Keratinocyte (primary cell): ENCODE results near the gene ADAMTS2.

ENCODE experiments used
- EZH2 ChIP-seq: IDR thresholded peaks from one replicate; pipeline ENCODE4 v1.6.1; 2012; ENCODE audit warnings: inconsistent platforms, mild to moderate bottlenecking, low read length, moderate library complexity
- TF ChIP-seq, protein P1 (sequence below), 3 experiments: IDR thresholded peaks in 1 of 3; conservative IDR thresholded peaks in 1 of 3; optimal IDR thresholded peaks in 1 of 3; 2 replicates in 2 of 3; 3 replicates in 1 of 3; pipeline versions ENCODE3 to v1.5.1; 2011; ENCODE audit warnings: low read length in 3 of 3, mild to moderate bottlenecking in 3 of 3, moderate library complexity in 2 of 3, control low read depth in 1 of 3, inconsistent platforms in 1 of 3; ENCODE audit not compliant: insufficient read depth in 2 of 3; ENCODE audit errors: extremely low read depth in 1 of 3

- TF ChIP-seq, protein P1, sequence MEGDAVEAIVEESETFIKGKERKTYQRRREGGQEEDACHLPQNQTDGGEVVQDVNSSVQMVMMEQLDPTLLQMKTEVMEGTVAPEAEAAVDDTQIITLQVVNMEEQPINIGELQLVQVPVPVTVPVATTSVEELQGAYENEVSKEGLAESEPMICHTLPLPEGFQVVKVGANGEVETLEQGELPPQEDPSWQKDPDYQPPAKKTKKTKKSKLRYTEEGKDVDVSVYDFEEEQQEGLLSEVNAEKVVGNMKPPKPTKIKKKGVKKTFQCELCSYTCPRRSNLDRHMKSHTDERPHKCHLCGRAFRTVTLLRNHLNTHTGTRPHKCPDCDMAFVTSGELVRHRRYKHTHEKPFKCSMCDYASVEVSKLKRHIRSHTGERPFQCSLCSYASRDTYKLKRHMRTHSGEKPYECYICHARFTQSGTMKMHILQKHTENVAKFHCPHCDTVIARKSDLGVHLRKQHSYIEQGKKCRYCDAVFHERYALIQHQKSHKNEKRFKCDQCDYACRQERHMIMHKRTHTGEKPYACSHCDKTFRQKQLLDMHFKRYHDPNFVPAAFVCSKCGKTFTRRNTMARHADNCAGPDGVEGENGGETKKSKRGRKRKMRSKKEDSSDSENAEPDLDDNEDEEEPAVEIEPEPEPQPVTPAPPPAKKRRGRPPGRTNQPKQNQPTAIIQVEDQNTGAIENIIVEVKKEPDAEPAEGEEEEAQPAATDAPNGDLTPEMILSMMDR (optimal IDR thresholded peaks at IDR 0.05 in 1 of 3, IDR thresholded peaks at IDR 0.05 in 1 of 3, conservative IDR thresholded peaks at IDR 0.05 in 1 of 3; ENCODE audit: extremely low read depth in 1 of 3, insufficient read depth in 2 of 3, low read length in 3 of 3): no peak
- TF ChIP-seq EZH2: no peak
Observed at GRCh38 chr5:179196405-179197079, 148.7 kb downstream of the ADAMTS2 start.
